Neural cell (in vitro differentiated cells): ENCODE measurements around the gene STOM.

ENCODE experiments used
- EP300 ChIP-seq: fragments of 450-650 bp; conservative IDR thresholded peaks from 2 replicates; pipeline ENCODE4 v1.6.1; 2014; ENCODE audit warnings: antibody characterized with exemption, mild to moderate bottlenecking, moderate library complexity; ENCODE audit not compliant: poor library complexity, severe bottlenecking
- POLR2AphosphoS5 ChIP-seq: IDR thresholded peaks from 2 replicates; pipeline ENCODE4 v1.6.1; 2012
- REST ChIP-seq: IDR thresholded peaks from 2 replicates; pipeline ENCODE4 v1.6.1; 2012; ENCODE audit warnings: borderline replicate concordance
- TF ChIP-seq, protein P1 (sequence below): fragments of 450-650 bp; IDR thresholded peaks from 2 replicates; pipeline ENCODE4 v1.5.1; 2014; ENCODE audit warnings: antibody characterized with exemption, mild to moderate bottlenecking, moderate library complexity; ENCODE audit not compliant: poor library complexity, severe bottlenecking

GRCh38 chr9:121371495-121372061 is 1.5 kb upstream of the STOM start:
- TF ChIP-seq, protein P1, sequence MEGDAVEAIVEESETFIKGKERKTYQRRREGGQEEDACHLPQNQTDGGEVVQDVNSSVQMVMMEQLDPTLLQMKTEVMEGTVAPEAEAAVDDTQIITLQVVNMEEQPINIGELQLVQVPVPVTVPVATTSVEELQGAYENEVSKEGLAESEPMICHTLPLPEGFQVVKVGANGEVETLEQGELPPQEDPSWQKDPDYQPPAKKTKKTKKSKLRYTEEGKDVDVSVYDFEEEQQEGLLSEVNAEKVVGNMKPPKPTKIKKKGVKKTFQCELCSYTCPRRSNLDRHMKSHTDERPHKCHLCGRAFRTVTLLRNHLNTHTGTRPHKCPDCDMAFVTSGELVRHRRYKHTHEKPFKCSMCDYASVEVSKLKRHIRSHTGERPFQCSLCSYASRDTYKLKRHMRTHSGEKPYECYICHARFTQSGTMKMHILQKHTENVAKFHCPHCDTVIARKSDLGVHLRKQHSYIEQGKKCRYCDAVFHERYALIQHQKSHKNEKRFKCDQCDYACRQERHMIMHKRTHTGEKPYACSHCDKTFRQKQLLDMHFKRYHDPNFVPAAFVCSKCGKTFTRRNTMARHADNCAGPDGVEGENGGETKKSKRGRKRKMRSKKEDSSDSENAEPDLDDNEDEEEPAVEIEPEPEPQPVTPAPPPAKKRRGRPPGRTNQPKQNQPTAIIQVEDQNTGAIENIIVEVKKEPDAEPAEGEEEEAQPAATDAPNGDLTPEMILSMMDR: no peak
- no peak for TF ChIP-seq EP300
- no peak for TF ChIP-seq POLR2AphosphoS5
- no peak for TF ChIP-seq REST
